Progenitor cell of endocrine pancreas (in vitro differentiated cells): Measurements from ENCODE around the gene TFF2. TPM values are rescaled to one million over a fixed set of nuclear protein-coding genes. Genes with fewer than 3 reads are reported as not detected.

Experiments
- DNase-seq: peaks from one replicate; pipeline ENCODE4 v3.0.0; 2021; ENCODE audit warnings: low spot score; ENCODE audit not compliant: unreplicated experiment
- H3K27ac Mint-ChIP-seq: 2 replicates; pipeline ENCODE4 v1.8.0; 2021; ENCODE audit warnings: mild to moderate bottlenecking, moderate library complexity, mixed read lengths
- H3K27me3 Mint-ChIP-seq: 2 replicates; pipeline ENCODE4 v1.8.0; 2021; ENCODE audit warnings: mixed read lengths
- H3K36me3 Mint-ChIP-seq: 2 replicates; pipeline ENCODE4 v1.8.0; 2022; ENCODE audit warnings: mixed read lengths; ENCODE audit not compliant: insufficient read depth
- H3K4me1 Mint-ChIP-seq: 2 replicates; pipeline ENCODE4 v1.8.0; 2021; ENCODE audit warnings: low read depth, mixed read lengths
- H3K4me3 Mint-ChIP-seq: 2 replicates; pipeline ENCODE4 v1.8.0; 2021; ENCODE audit warnings: low read depth, mild to moderate bottlenecking, moderate library complexity, mixed read lengths
- H3K9me3 Mint-ChIP-seq: 2 replicates; pipeline ENCODE4 v1.8.0; 2021; ENCODE audit warnings: low read depth, mixed read lengths
- total RNA-seq: library from RNA; stranded (reverse); gene quantifications from 2 replicates; pipeline ENCODE4 v1.2.1, GENCODE V29; 2021
- TF ChIP-seq, protein P1 (sequence below): fragments of 200-600 bp; sonication (generic); IDR thresholded peaks from one replicate; pipeline ENCODE4 v1.5.0; 2021; ENCODE audit warnings: antibody characterized with exemption, mild to moderate bottlenecking; ENCODE audit not compliant: unreplicated experiment

The TFF2 gene
- total RNA-seq, 1 donor from 2014 or later = not detected

DNA sequence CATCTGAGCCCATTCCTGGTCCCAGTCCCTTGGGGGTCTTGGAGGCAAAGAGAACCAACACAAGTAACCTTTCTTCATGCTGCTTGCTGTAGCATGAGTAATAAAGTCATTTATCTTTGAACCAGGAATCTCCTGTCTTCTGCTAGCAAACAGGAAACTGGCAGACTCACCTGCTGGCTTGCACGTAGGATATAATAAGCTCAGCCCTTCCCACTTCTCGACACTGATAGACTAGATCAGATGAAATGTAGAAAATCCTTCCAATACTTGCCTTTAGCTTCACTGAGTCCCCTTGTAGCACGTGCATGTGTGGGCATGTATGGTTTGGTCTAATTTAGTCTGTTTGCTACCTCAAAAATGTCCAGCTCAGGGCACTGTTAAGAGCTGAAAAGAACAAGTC lies 6.5 kb upstream of the TFF2 start:
- no peak for DNase-seq
- no peak overlapping the region for H3K27ac Mint-ChIP-seq
- peaks cover 15% of the 10 kb centered on the region for H3K9me3 Mint-ChIP-seq
- no peak overlapping the region for H3K4me3 Mint-ChIP-seq
- H3K4me1 Mint-ChIP-seq = peaks cover 8% of the 10 kb centered on the region
- H3K36me3 Mint-ChIP-seq = no peaks in the 10 kb centered on the region
- peaks cover 12% of the 10 kb centered on the region for H3K27me3 Mint-ChIP-seq
- TF ChIP-seq, protein P1, sequence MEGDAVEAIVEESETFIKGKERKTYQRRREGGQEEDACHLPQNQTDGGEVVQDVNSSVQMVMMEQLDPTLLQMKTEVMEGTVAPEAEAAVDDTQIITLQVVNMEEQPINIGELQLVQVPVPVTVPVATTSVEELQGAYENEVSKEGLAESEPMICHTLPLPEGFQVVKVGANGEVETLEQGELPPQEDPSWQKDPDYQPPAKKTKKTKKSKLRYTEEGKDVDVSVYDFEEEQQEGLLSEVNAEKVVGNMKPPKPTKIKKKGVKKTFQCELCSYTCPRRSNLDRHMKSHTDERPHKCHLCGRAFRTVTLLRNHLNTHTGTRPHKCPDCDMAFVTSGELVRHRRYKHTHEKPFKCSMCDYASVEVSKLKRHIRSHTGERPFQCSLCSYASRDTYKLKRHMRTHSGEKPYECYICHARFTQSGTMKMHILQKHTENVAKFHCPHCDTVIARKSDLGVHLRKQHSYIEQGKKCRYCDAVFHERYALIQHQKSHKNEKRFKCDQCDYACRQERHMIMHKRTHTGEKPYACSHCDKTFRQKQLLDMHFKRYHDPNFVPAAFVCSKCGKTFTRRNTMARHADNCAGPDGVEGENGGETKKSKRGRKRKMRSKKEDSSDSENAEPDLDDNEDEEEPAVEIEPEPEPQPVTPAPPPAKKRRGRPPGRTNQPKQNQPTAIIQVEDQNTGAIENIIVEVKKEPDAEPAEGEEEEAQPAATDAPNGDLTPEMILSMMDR = no peak

DNA sequence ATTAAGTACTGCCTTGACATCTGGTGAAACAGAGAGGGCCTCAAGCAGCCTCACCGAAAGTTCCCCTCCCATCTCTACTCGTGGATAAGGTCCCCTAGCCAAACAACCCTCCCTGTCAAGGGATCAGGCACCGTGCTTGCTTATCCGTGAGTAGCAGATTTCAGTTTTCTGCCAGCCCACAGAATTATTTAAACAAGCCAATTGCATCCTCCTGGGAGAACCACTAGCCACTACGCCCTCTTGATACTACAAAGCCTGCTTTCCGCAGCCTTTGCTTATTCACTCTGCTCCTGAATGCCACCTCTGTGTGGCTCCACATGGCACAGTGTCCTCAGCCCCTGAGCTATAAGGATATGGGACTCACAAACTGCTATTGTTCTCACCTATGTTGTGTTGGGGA lies 5.9 kb upstream of the TFF2 start:
- TF ChIP-seq, protein P1 = no peak
- no peaks in the 10 kb centered on the region for H3K36me3 Mint-ChIP-seq
- no peak overlapping the region for H3K27ac Mint-ChIP-seq
- peaks cover 9% of the 10 kb centered on the region for H3K27me3 Mint-ChIP-seq
- H3K9me3 Mint-ChIP-seq = peaks cover 15% of the 10 kb centered on the region
- DNase-seq = no peak
- peaks cover 9% of the 10 kb centered on the region for H3K4me1 Mint-ChIP-seq
- no peak overlapping the region for H3K4me3 Mint-ChIP-seq

GRCh38 chr21:42356046-42356445 lies 5.3 kb upstream of the TFF2 start:
- DNase-seq = no peak
- H3K9me3 Mint-ChIP-seq = peaks cover 15% of the 10 kb centered on the region

DNA sequence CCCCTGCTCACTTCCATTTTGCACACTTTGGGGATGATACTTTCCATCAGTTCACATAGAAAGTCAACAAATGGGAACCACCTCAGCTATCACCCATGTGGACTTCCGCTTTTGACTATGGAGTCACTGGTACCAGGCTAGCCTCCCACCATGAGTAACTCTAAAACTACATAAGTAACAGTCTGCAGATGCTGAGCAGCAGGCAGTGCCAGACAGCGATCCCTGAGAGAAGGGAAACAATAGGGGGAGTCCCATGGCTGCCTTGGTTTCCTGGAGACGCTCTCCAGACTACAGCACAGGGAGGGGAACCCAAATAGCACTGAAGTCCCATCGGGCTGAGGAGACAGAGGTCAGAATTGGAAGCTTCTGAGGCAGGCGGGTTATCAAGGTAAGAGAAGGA lies 2.8 kb upstream of the TFF2 start:
- TF ChIP-seq, protein P1 = no peak
- Mint-ChIP-seq H3K9me3 (peaks cover 15% of the 10 kb centered on the region), H3K4me3 (no peak overlapping the region), H3K27ac (no peak overlapping the region), H3K36me3 (no peaks in the 10 kb centered on the region), H3K27me3 (peaks cover 9% of the 10 kb centered on the region), H3K4me1 (peaks cover 17% of the 10 kb centered on the region)
- no peak for DNase-seq

More at GRCh38 chr21:42356046-42356445, 5.3 kb upstream of the TFF2 start:
- H3K4me3 Mint-ChIP-seq = no peak overlapping the region
- H3K27ac Mint-ChIP-seq = no peak overlapping the region
- H3K4me1 Mint-ChIP-seq = peaks cover 12% of the 10 kb centered on the region
- H3K27me3 Mint-ChIP-seq = peaks cover 9% of the 10 kb centered on the region
- TF ChIP-seq, protein P1 = no peak
- no peaks in the 10 kb centered on the region for H3K36me3 Mint-ChIP-seq

DNA sequence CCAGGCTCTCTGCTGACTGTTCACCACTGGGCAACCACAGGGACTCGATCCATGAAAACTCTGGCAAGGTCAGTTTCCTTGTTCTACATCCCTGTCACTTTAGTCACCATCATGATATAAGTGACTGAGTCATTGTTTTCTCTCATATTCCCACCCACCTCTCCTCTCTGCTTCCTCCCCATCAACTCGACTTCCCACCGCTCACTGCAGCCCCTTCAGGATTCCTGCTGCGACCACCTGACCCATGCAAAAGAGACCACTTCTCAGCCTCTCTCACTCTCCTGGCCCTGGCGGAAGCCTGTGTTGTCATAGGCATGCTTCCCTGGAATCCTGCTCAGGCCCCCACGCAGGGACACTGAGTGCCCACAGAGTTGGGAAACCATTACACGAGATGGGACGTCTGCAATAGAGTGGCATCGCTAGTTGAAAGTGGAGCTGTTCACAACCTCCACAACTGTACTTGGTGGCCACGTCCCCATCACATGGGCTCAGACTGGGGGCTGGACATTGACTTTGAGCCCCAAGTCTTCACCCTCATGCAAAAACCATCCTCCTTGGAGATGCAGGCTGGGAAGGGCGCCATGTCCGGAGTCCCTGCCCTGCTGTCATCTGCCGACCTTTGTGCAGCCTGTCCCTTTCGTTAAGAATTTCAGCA lies 1.8 kb upstream of the TFF2 start:
- H3K36me3 Mint-ChIP-seq = no peaks in the 10 kb centered on the region
- H3K4me3 Mint-ChIP-seq = no peak overlapping the region
- H3K27ac Mint-ChIP-seq = no peak overlapping the region
- TF ChIP-seq, protein P1 = no peak
- peaks cover 9% of the 10 kb centered on the region for H3K27me3 Mint-ChIP-seq
- peaks cover 14% of the 10 kb centered on the region for H3K4me1 Mint-ChIP-seq
- peaks cover 15% of the 10 kb centered on the region for H3K9me3 Mint-ChIP-seq
- no peak for DNase-seq
